Left ventricle myocardium inferior (tissue), 1 donor: Measurements from ENCODE around the gene CHPF. TPM values are rescaled to one million over a fixed set of nuclear protein-coding genes. Genes with fewer than 3 reads are reported as not detected.
A peak's percentile ranks its signal among the peaks of the same experiment; 100 is the strongest.

ENCODE experiments used
- DNase-seq: peaks from one replicate; pipeline ENCODE4 v3.0.0-alpha.2; 2020
- H3K27ac ChIP-seq: fragments of 200-600 bp; replicated peaks from 2 replicates; pipeline ENCODE4 v1.8.0; 2021
- H3K27me3 ChIP-seq: fragments of 200-600 bp; 2 replicates; pipeline ENCODE4 v1.8.0; 2021; ENCODE audit warnings: low read depth
- H3K36me3 ChIP-seq: fragments of 200-600 bp; 2 replicates; pipeline ENCODE4 v1.8.0; 2021
- H3K4me1 ChIP-seq: fragments of 200-600 bp; 2 replicates; pipeline ENCODE4 v1.8.0; 2021
- H3K4me3 ChIP-seq: fragments of 200-600 bp; 2 replicates; pipeline ENCODE4 v1.8.0; 2021; ENCODE audit warnings: mild to moderate bottlenecking, moderate library complexity
- H3K9me3 ChIP-seq: fragments of 200-600 bp; replicated peaks from 2 replicates; pipeline ENCODE4 v1.8.0; 2021
- intact Hi-C: fragments of 100-400 bp; cut with micrococcal nuclease; formaldehyde crosslinking; loops from one replicate; pipeline ENCODE4 v1.11.0; 2022
- total RNA-seq: library from RNA; stranded (reverse); fragmentation: NEBNext Ultra II Directional; extraction: Animal tissue kit (Norgen Biotek cat#: 25700); gene quantifications from one replicate; pipeline ENCODE4 v1.2.1, GENCODE V29; 2021
- TF ChIP-seq, protein P1 (sequence below): fragments of 200-600 bp; IDR thresholded peaks from 2 replicates; pipeline ENCODE4 v1.8.0; 2021; ENCODE audit warnings: antibody characterized with exemption, mild to moderate bottlenecking, borderline replicate concordance
- donor health status: DM: no; HTN: yes; CAD: no; lungs with severe emphysema.

Gene CHPF
- total RNA-seq, 1 donor from 2014 or later, result 104 TPM

DNA sequence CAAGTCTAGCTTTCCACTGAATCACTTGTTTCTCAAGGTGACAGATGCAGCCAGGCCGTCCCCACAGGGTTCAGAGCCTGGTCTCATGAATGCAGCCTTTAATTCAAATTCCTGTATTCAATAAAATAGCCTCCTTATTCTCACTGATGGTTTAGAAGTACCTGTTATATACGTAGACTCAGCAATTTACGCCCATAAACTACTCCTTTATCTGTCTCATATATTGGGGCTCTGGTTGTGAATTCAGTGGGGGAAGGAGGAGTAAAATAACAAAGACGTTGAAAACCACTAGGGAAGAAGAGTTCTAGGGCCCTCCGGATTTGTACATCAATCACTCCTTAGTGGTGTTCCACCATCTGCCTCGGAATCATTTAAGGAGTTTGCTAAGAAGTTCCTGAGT is 26.0 kb upstream of the CHPF start:
- Histone ChIP-seq H3K27ac (peak overlapping the region; percentile 93), H3K9me3 (no peaks in the 10 kb centered on the region), H3K4me1 (peaks cover 40% of the 10 kb centered on the region), H3K27me3 (peaks cover 35% of the 10 kb centered on the region), H3K4me3 (peak overlapping the region; percentile 79), H3K36me3 (peaks cover 17% of the 10 kb centered on the region)
- intact Hi-C loops, result no loop called here
- TF ChIP-seq, protein P1, sequence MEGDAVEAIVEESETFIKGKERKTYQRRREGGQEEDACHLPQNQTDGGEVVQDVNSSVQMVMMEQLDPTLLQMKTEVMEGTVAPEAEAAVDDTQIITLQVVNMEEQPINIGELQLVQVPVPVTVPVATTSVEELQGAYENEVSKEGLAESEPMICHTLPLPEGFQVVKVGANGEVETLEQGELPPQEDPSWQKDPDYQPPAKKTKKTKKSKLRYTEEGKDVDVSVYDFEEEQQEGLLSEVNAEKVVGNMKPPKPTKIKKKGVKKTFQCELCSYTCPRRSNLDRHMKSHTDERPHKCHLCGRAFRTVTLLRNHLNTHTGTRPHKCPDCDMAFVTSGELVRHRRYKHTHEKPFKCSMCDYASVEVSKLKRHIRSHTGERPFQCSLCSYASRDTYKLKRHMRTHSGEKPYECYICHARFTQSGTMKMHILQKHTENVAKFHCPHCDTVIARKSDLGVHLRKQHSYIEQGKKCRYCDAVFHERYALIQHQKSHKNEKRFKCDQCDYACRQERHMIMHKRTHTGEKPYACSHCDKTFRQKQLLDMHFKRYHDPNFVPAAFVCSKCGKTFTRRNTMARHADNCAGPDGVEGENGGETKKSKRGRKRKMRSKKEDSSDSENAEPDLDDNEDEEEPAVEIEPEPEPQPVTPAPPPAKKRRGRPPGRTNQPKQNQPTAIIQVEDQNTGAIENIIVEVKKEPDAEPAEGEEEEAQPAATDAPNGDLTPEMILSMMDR, result no peak
- no peak for DNase-seq

DNA sequence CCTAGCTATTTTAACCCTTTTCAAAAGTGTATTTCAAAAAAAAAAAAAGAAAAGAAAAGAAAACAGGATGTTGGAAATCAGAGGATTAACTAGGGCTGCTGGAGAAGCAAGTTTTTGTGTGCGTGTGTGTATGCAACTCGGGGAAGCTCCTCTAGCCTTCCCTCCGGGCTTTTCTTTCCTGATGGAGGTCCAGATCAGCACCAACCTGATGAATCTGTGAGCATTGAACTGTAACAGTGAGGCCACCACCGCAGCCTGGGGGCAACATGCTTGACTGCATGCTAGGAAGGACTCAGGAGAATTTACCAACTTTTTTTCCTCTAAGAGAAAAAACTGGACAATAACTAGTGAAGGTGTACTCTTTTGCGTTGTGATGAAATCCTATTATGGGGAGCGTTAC is 25.4 kb upstream of the CHPF start:
- H3K4me1 ChIP-seq, result peaks cover 42% of the 10 kb centered on the region
- DNase-seq, result no peak
- H3K27me3 ChIP-seq, result peaks cover 32% of the 10 kb centered on the region
- H3K9me3 ChIP-seq, result no peaks in the 10 kb centered on the region
- intact Hi-C loops, result no loop called here
- H3K27ac ChIP-seq, result no peak overlapping the region
- H3K4me3 ChIP-seq, result no peak overlapping the region
- H3K36me3 ChIP-seq, result peaks cover 23% of the 10 kb centered on the region
- TF ChIP-seq, protein P1, result no peak

DNA sequence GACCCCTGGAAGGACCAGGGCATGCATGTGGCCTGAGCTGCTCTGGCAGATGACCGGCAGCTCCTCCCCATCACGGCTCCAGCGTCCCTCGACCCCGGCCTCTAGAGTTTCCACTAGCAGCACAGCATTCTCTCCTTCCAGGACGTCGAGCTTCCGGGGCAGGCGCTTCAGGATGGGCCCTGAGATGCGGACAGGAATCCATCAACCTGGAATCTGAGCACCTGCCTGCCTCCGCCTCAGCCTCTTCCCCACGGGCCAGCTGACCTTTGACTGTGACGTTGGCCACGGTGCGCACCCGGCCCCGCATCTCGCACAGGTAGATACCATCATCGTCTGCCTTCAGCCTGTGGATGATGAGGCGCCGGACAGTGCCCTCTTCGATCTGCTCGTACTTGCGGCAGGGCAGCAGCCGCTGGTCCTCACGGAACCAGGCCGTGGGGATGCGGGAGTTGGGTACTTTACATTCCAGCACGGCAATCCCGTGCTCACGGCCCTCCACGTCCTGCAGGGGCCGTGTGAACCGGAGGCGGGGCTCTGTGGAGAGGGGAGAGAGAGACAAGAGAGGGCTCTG is 24.3 kb upstream of the CHPF start:
- DNase-seq, result no peak
- Histone ChIP-seq H3K36me3 (peaks cover 34% of the 10 kb centered on the region), H3K9me3 (no peaks in the 10 kb centered on the region), H3K4me1 (peaks cover 42% of the 10 kb centered on the region), H3K4me3 (no peak overlapping the region), H3K27ac (no peak overlapping the region), H3K27me3 (peaks cover 27% of the 10 kb centered on the region)
- TF ChIP-seq, protein P1, result no peak
- intact Hi-C loops, result no loop called here

DNA sequence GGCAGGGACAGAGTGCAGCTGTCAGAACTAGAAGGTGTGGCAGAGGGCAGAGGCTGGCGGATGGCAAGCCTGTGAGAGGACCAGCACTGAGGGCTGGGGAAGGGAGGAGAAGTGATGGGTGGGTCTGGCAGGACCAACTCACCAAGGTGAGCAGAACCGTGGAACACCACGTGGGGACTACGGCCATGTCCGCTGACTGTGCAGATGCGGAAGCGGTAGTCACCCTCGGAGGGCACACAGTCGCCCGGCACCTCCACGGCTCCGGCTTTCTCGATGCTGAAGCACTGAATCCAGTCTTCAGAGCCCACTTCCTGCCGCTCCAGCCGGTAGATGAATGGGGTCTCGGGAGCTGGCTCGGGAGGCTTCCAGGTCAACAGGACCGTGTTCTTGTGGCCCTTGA is 23.5 kb upstream of the CHPF start:
- intact Hi-C loops, result no loop called here
- no peak for DNase-seq

GRCh38 chr2:219566640-219567039 is 23.0 kb upstream of the CHPF start:
- intact Hi-C loops, result no loop called here
- Histone ChIP-seq H3K4me1 (peaks cover 41% of the 10 kb centered on the region), H3K36me3 (peaks cover 47% of the 10 kb centered on the region), H3K27ac (no peak overlapping the region), H3K4me3 (no peak overlapping the region), H3K9me3 (no peaks in the 10 kb centered on the region), H3K27me3 (peaks cover 18% of the 10 kb centered on the region)
- DNase-seq, result no peak
- TF ChIP-seq, protein P1, result no peak

More for the DNA sequence above, 23.5 kb upstream of the CHPF start:
- H3K4me1 ChIP-seq, result peaks cover 38% of the 10 kb centered on the region
- peaks cover 42% of the 10 kb centered on the region for H3K36me3 ChIP-seq
- no peak overlapping the region for H3K4me3 ChIP-seq
- TF ChIP-seq, protein P1, result no peak
- H3K9me3 ChIP-seq, result no peaks in the 10 kb centered on the region
- peaks cover 20% of the 10 kb centered on the region for H3K27me3 ChIP-seq
- H3K27ac ChIP-seq, result no peak overlapping the region
